GM12878 (cell line): ENCODE data around the gene NCKAP5. TPM values are rescaled to one million over a fixed set of nuclear protein-coding genes. Genes with fewer than 3 reads are reported as not detected.

ENCODE experiments used
- ATAC-seq: fragments of 200-7000 bp; cut with Tn5 transposase; 3 replicates; pipeline ENCODE4 v1.9.1; 2020; ENCODE audit warnings: mild to moderate bottlenecking, moderate library complexity
- BruUV-seq: library from RNA; stranded (reverse); fragments of 400-500 nt; replicated peaks from 2 replicates; lab custom pipeline; 2021; lab: Mats Ljungman, UMichigan
- CTCF ChIA-PET: fragments of 300-600 bp; sonication (Branson Sonifier 250); formaldehyde crosslinking; extraction: SDS; loops from one replicate; lab custom pipeline; 2021; ENCODE audit warnings: inconsistent platforms; lab: Yijun Ruan, JAX
- POLR2A ChIA-PET: fragments of 350-600 bp; formaldehyde crosslinking; extraction: SDS; loops from one replicate; lab custom pipeline; 2021; ENCODE audit warnings: inconsistent platforms; lab: Charles Lee
- RAD21 ChIA-PET: fragments of 300-600 bp; sonication (Branson Sonifier 250); formaldehyde crosslinking; loops from one replicate; lab custom pipeline; 2023; ENCODE audit warnings: antibody characterized with exemption; ENCODE audit not compliant: unreplicated experiment; lab: Charles Lee
- SMC1A ChIA-PET: fragments of 300-600 bp; sonication (Branson Sonifier 250); formaldehyde crosslinking; loops from one replicate; lab custom pipeline; 2023; ENCODE audit not compliant: unreplicated experiment, uncharacterized antibody; lab: Charles Lee
- DNase-seq: peaks from one replicate; pipeline ENCODE4 v3.0.0-alpha.2; 2011; ENCODE audit warnings: low read depth, low spot score
- FAIRE-seq: peaks from 3 replicates; lab custom pipeline; 2011; peaks lifted over from hg19 to GRCh38; lab: Jason Lieb, UNC
- H2AFZ ChIP-seq: 2 replicates; pipeline ENCODE4 v1.6.0; 2011; ENCODE audit warnings: low read depth, low read length, control low read depth; ENCODE audit not compliant: control insufficient read depth
- H3K27ac ChIP-seq: 2 replicates; pipeline ENCODE4 v1.5.1; 2011; ENCODE audit warnings: control low read depth; ENCODE audit not compliant: control insufficient read depth, insufficient read depth
- H3K27me3 ChIP-seq, 2 experiments: replicated peaks in 1 of 2; 2 replicates each; pipeline versions ENCODE4 v1.6.0 to v1.6.1; 2011; ENCODE audit warnings: low read length in 1 of 2; ENCODE audit not compliant: control insufficient read depth in 2 of 2, insufficient read depth in 2 of 2
- H3K36me3 ChIP-seq, 2 experiments: 2 replicates each; pipeline ENCODE4 v1.5.1; 2011; ENCODE audit warnings: low read length in 1 of 2; ENCODE audit not compliant: control insufficient read depth in 2 of 2, insufficient read depth in 2 of 2
- H3K4me1 ChIP-seq: 2 replicates; pipeline ENCODE4 v1.6.1; 2011; ENCODE audit warnings: mild to moderate bottlenecking, low read length, moderate library complexity, mixed read lengths; ENCODE audit not compliant: control insufficient read depth, insufficient read depth
- H3K4me2 ChIP-seq: 2 replicates; pipeline ENCODE4 v1.6.0; 2011; ENCODE audit warnings: control low read depth; ENCODE audit not compliant: control insufficient read depth, insufficient read depth
- H3K4me3 ChIP-seq: fragments of 200-600 bp; sonication (generic); 2 replicates; pipeline ENCODE4 v1.5.1; 2016
- H3K79me2 ChIP-seq: 2 replicates; pipeline ENCODE4 v1.6.0; 2011; ENCODE audit warnings: low read length; ENCODE audit not compliant: control insufficient read depth, insufficient read depth
- H3K9ac ChIP-seq: 2 replicates; pipeline ENCODE4 v1.8.0; 2011; ENCODE audit warnings: low read length, control low read depth, mixed read lengths; ENCODE audit not compliant: control insufficient read depth, insufficient read depth
- H3K9me3 ChIP-seq: replicated peaks from 3 replicates; pipeline ENCODE4 v1.5.1; 2011; ENCODE audit warnings: mild to moderate bottlenecking, low read length; ENCODE audit not compliant: control insufficient read depth, insufficient read depth
- H4K20me1 ChIP-seq: 2 replicates; pipeline ENCODE4 v1.6.0; 2011; ENCODE audit not compliant: control insufficient read depth, insufficient read depth
- BRCA1 ChIP-seq: IDR thresholded peaks from 2 replicates; pipeline ENCODE4 v1.6.1; 2011; ENCODE audit warnings: low read depth, low read length, improper control_type of control experiment
- CEBPB ChIP-seq, 2 experiments: fragments of 150-350 bp in 1 of 2; IDR thresholded peaks; 2 replicates each; pipeline ENCODE4 v1.6.1; 2012 to 2014; ENCODE audit warnings: low read depth in 2 of 2, low read length in 2 of 2, borderline replicate concordance in 1 of 2, inconsistent platforms in 1 of 2
- CREM ChIP-seq: IDR thresholded peaks from 2 replicates; pipeline ENCODE4 v1.6.1; 2014; ENCODE audit warnings: antibody characterized with exemption, low read depth
- IRF4 ChIP-seq: IDR thresholded peaks from 2 replicates; pipeline ENCODE4 v1.6.1; 2011; ENCODE audit warnings: low read depth, low read length
- NFIC ChIP-seq: IDR thresholded peaks from 2 replicates; pipeline ENCODE4 v1.6.1; 2012; ENCODE audit warnings: low read depth, mild to moderate bottlenecking, inconsistent platforms, low read length, moderate library complexity
- POLR2AphosphoS2 ChIP-seq: IDR thresholded peaks from 2 replicates; pipeline ENCODE4 v1.6.1; 2011; ENCODE audit warnings: low read depth, mild to moderate bottlenecking, low read length, improper control_type of control experiment, moderate library complexity
- RAD21 ChIP-seq: IDR thresholded peaks from 2 replicates; pipeline ENCODE4 v1.6.1; 2011; ENCODE audit warnings: mild to moderate bottlenecking, low read depth, low read length, moderate library complexity; ENCODE audit not compliant: insufficient read depth
- RBBP5 ChIP-seq: fragments of 200-600 bp; sonication (generic); conservative IDR thresholded peaks from 2 replicates; pipeline ENCODE4 v1.6.1; 2016
- RFX5 ChIP-seq: IDR thresholded peaks from 2 replicates; pipeline ENCODE4 v1.6.1; 2011; ENCODE audit warnings: low read depth, low read length, improper control_type of control experiment
- SKIL ChIP-seq: fragments of 450-650 bp; IDR thresholded peaks from 2 replicates; pipeline ENCODE4 v1.6.1; 2017; ENCODE audit warnings: mild to moderate bottlenecking, low read depth, inconsistent platforms; ENCODE audit not compliant: poor library complexity, severe bottlenecking
- SPI1 ChIP-seq: IDR thresholded peaks from 2 replicates; pipeline ENCODE4 v1.6.1; 2011; ENCODE audit warnings: low read depth, mild to moderate bottlenecking, low read length, moderate library complexity, borderline replicate concordance; ENCODE audit not compliant: insufficient read depth
- SRF ChIP-seq, 2 experiments: IDR thresholded peaks; 2 replicates each; pipeline ENCODE4 v1.6.1; 2011; ENCODE audit warnings: low read depth in 2 of 2, low read length in 2 of 2, mild to moderate bottlenecking in 1 of 2, moderate library complexity in 1 of 2
- TAF1 ChIP-seq: IDR thresholded peaks from 2 replicates; pipeline ENCODE4 v1.6.1; 2011; ENCODE audit warnings: mild to moderate bottlenecking, low read depth, low read length, borderline replicate concordance
- TCF7 ChIP-seq: IDR thresholded peaks from 2 replicates; pipeline ENCODE4 v1.6.1; 2014; ENCODE audit warnings: antibody characterized with exemption, borderline replicate concordance
- ZNF274 ChIP-seq: IDR thresholded peaks from one replicate; pipeline ENCODE4 v1.8.0; 2011; ENCODE audit not compliant: insufficient read length, insufficient read depth
- WGBS: methylation state at CpG from one replicate; pipeline ENCODE4 v1.1.6; 2016; ENCODE audit warnings: low lambda C conversion rate; ENCODE audit not compliant: insufficient replicate concordance, insufficient coverage; ENCODE audit errors: missing lambda C conversion rate; 5-methylcytosine and 5-hydroxymethylcytosine counted together
- in situ Hi-C: fragments of 300-500 bp; cut with MboI; formaldehyde crosslinking; loops from 9 replicates; pipeline ENCODE4 v1.14.3; 2018; ENCODE audit warnings: mixed read lengths
- intact Hi-C: fragments of 100-400 bp; cut with micrococcal nuclease; formaldehyde crosslinking; loops from one replicate; pipeline ENCODE4 v1.14.2; 2022; ENCODE audit not compliant: unreplicated experiment
- polyA plus RNA-seq, 11 experiments: library from polyadenylated mRNA; depleted of rRNA in 4 of 11; unstranded in 6 of 11; stranded (reverse) in 5 of 11; fragments of >200 nt; fragmentation: Nextera tagmentation in 4 of 11; fragmentation: Illumina TruSeq in 1 of 11; extraction: Ambion mirVana in 4 of 11; extraction: Trizol in 1 of 11; gene quantifications; 1 replicate in 1 of 11; 2 replicates in 10 of 11; pipeline versions ENCODE4 v1.2.1 to v1.2.3, GENCODE V29; 2011 to 2016; ENCODE audit warnings: inconsistent platforms in 2 of 11, missing spikeins in 2 of 11, low read depth in 1 of 11
- total RNA-seq, 4 experiments: library from RNA; depleted of rRNA in 3 of 4; stranded (reverse); fragments of >200 nt in 3 of 4; fragmentation: Illumina TruSeq in 1 of 4; extraction: Trizol in 1 of 4; gene quantifications; 2 replicates each; pipeline versions ENCODE4 v1.2.1 to v1.2.3, GENCODE V29; 2013 to 2021

NCKAP5 gene
- total and polyA plus RNA-seq, 10 of the 15 experiments (the other 5 are each of a cell fraction or from before 2014, with no cell fraction given): 0.06 to 0.44 (median 0.16) TPM

DNA sequence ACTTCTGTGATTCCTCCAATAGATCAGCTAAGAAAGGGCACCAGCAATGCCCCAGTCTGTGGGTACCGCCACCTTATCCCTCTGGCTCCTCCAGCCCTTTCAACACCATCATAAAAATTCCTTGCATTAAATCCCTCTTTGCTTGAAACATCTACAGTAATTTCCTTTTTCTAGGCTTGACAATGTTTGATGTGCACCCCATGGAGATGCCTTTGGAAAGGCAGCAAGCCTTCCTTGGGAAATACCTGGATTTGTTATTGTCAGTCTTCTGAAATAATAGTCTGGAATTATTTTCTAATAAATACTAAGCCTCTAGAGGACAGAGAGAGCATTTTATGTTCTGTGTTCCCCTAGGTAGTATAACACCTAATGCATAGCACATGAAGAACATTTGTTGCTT is 46.1 kb downstream of the NCKAP5 start (continued):
- TF ChIP-seq SKIL (no peak), SPI1 (no peak), TCF7 (no peak), RAD21 (no peak)

GRCh38 chr2:133521146-133521745 is 47.0 kb downstream of the NCKAP5 start:
- H3K4me2 ChIP-seq: no peak overlapping the region
- DNase-seq (no peak), ATAC-seq (no peak), FAIRE-seq (no peak)
- in situ Hi-C loops (no loop called here), intact Hi-C loops (no loop called here)
- no peaks in the 10 kb centered on the region for H3K4me1 ChIP-seq
- no peak overlapping the region for H3K4me3 ChIP-seq
- CTCF ChIA-PET: interaction anchor here (0.8 to 3.0 kb wide), 5 partner anchors 20 to 99 kb away, joined by 3 to 31 read pairs (median 18); no protein-coding TSS in a partner anchor
- TF ChIP-seq SRF (IDR thresholded peaks at IDR 0.05; ENCODE audit: low read depth in 2 of 2, low read length in 2 of 2) (no peak), RBBP5 (no peak), NFIC (no peak), TAF1 (no peak), CREM (no peak), CEBPB (IDR thresholded peaks at IDR 0.05; ENCODE audit: borderline replicate concordance in 1 of 2, low read depth in 2 of 2, low read length in 2 of 2) (no peak), IRF4 (no peak), POLR2AphosphoS2 (no peak), BRCA1 (no peak), ZNF274 (no peak), RFX5 (no peak)
- H3K9me3 ChIP-seq: no peaks in the 10 kb centered on the region
- H4K20me1 ChIP-seq: no peaks in the 10 kb centered on the region
- no peak overlapping the region for H3K9ac ChIP-seq
- WGBS: 22% methylated on average over 3 of the region's 3 CpGs
- H3K27ac ChIP-seq: no peak overlapping the region
- H3K27me3 ChIP-seq: no peaks in the 10 kb centered on the region
- H3K79me2 ChIP-seq: no peaks in the 10 kb centered on the region
- POLR2A ChIA-PET: no interaction called here
- no peaks in the 10 kb centered on the region for H3K36me3 ChIP-seq
- BruUV-seq: no TSS peak
- RAD21 ChIA-PET: interaction anchor here (2.5 kb wide), 1 partner anchor 40 kb away, joined by 31 read pairs; no protein-coding TSS in a partner anchor
- SMC1A ChIA-PET: interaction anchor here (1.3 to 4.5 kb wide), 4 partner anchors 10 to 40 kb away, joined by 4 to 36 read pairs (median 21); no protein-coding TSS in a partner anchor
- no peak overlapping the region for H2AFZ ChIP-seq
